Left ventricle myocardium inferior (tissue), 1 donor: ENCODE results near the gene HOXD8. TPM values are rescaled to one million over a fixed set of nuclear protein-coding genes. Genes with fewer than 3 reads are reported as not detected.

Experiments used
- DNase-seq: peaks from one replicate; pipeline ENCODE4 v3.0.0-alpha.2; 2020
- H3K27ac ChIP-seq: fragments of 200-600 bp; replicated peaks from 2 replicates; pipeline ENCODE4 v1.8.0; 2021
- H3K27me3 ChIP-seq: fragments of 200-600 bp; 2 replicates; pipeline ENCODE4 v1.8.0; 2021; ENCODE audit warnings: low read depth
- H3K36me3 ChIP-seq: fragments of 200-600 bp; 2 replicates; pipeline ENCODE4 v1.8.0; 2021
- H3K4me1 ChIP-seq: fragments of 200-600 bp; 2 replicates; pipeline ENCODE4 v1.8.0; 2021
- H3K4me3 ChIP-seq: fragments of 200-600 bp; 2 replicates; pipeline ENCODE4 v1.8.0; 2021; ENCODE audit warnings: mild to moderate bottlenecking, moderate library complexity
- H3K9me3 ChIP-seq: fragments of 200-600 bp; replicated peaks from 2 replicates; pipeline ENCODE4 v1.8.0; 2021
- intact Hi-C: fragments of 100-400 bp; cut with micrococcal nuclease; formaldehyde crosslinking; loops from one replicate; pipeline ENCODE4 v1.11.0; 2022
- total RNA-seq: library from RNA; stranded (reverse); fragmentation: NEBNext Ultra II Directional; extraction: Animal tissue kit (Norgen Biotek cat#: 25700); gene quantifications from one replicate; pipeline ENCODE4 v1.2.1, GENCODE V29; 2021
- TF ChIP-seq, protein P1 (sequence below): fragments of 200-600 bp; IDR thresholded peaks from 2 replicates; pipeline ENCODE4 v1.8.0; 2021; ENCODE audit warnings: antibody characterized with exemption, mild to moderate bottlenecking, borderline replicate concordance
- donor health status: DM: no; HTN: yes; CAD: no; lungs with severe emphysema.

HOXD8 gene
- total RNA-seq, 1 donor from 2014 or later = 0.14 TPM

DNA sequence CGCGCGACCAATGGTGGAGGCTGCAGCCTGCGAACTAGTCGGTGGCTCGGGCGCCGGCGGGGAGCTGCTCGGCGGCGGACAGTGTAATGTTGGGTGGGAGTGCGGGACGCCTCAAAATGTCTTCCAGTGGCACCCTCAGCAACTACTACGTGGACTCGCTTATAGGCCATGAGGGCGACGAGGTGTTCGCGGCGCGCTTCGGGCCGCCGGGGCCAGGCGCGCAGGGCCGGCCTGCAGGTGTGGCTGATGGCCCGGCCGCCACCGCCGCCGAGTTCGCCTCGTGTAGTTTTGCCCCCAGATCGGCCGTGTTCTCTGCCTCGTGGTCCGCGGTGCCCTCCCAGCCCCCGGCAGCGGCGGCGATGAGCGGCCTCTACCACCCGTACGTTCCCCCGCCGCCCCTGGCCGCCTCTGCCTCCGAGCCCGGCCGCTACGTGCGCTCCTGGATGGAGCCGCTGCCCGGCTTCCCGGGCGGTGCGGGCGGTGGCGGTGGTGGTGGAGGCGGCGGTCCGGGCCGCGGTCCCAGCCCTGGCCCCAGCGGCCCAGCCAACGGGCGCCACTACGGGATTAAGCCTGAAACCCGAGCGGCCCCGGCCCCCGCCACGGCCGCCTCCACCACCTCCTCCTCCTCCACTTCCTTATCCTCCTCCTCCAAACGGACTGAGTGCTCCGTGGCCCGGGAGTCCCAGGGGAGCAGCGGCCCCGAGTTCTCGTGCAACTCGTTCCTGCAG, 6.7 kb upstream of the HOXD8 start, which contains the start of gene HOXD9:
TSS of gene HOXD9 (plus strand) at position 37 of the 728 bp plus-strand sequence. CDS start at position 87, 50 bp downstream.
- no peaks in the 10 kb centered on the region for H3K9me3 ChIP-seq
- DNase-seq = no peak
- H3K27ac ChIP-seq = no peak within 1 kb of the TSS
- intact Hi-C loops = no loop called here
- H3K4me1 ChIP-seq = peaks cover 24% of the 10 kb centered on the region
- H3K27me3 ChIP-seq = peaks cover 99% of the 10 kb centered on the region
- peak within 1 kb of the TSS; percentile 61 for H3K4me3 ChIP-seq
- TF ChIP-seq, protein P1, sequence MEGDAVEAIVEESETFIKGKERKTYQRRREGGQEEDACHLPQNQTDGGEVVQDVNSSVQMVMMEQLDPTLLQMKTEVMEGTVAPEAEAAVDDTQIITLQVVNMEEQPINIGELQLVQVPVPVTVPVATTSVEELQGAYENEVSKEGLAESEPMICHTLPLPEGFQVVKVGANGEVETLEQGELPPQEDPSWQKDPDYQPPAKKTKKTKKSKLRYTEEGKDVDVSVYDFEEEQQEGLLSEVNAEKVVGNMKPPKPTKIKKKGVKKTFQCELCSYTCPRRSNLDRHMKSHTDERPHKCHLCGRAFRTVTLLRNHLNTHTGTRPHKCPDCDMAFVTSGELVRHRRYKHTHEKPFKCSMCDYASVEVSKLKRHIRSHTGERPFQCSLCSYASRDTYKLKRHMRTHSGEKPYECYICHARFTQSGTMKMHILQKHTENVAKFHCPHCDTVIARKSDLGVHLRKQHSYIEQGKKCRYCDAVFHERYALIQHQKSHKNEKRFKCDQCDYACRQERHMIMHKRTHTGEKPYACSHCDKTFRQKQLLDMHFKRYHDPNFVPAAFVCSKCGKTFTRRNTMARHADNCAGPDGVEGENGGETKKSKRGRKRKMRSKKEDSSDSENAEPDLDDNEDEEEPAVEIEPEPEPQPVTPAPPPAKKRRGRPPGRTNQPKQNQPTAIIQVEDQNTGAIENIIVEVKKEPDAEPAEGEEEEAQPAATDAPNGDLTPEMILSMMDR = no peak
- H3K36me3 ChIP-seq = no peaks in the 10 kb centered on the region

DNA sequence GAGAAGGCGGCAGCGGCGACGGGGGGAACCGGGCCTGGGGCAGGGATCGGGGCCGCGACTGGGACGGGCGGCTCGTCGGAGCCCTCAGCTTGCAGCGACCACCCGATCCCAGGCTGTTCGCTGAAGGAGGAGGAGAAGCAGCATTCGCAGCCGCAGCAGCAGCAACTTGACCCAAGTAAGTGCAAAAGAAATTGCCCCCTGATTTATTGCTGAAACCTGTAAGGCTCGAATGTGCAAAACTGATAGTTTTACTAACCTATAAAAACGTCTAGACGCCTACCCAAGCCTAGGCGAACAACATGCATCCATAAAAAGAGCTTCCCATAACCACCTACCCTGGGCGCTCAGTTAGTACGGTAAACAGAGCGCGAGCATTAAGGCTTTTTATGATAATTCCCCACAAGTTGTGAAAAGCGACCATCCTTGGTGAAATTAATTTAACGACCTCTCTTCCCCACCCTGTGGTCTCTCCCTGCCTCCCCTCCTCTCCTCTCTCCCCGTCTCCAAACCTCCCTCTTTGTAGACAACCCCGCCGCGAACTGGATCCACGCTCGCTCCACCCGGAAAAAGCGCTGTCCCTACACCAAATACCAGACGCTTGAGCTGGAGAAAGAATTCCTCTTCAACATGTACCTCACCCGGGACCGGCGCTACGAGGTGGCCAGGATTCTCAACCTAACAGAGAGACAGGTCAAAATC, 5.9 kb upstream of the HOXD8 start:
- TF ChIP-seq, protein P1 = no peak
- H3K27me3 ChIP-seq = peaks cover 99% of the 10 kb centered on the region
- peaks cover 26% of the 10 kb centered on the region for H3K4me1 ChIP-seq
- no peaks in the 10 kb centered on the region for H3K9me3 ChIP-seq
- intact Hi-C loops = no loop called here
- no peaks in the 10 kb centered on the region for H3K36me3 ChIP-seq
- peak overlapping the region; percentile 61 for H3K4me3 ChIP-seq
- no peak for DNase-seq
- H3K27ac ChIP-seq = no peak overlapping the region

DNA sequence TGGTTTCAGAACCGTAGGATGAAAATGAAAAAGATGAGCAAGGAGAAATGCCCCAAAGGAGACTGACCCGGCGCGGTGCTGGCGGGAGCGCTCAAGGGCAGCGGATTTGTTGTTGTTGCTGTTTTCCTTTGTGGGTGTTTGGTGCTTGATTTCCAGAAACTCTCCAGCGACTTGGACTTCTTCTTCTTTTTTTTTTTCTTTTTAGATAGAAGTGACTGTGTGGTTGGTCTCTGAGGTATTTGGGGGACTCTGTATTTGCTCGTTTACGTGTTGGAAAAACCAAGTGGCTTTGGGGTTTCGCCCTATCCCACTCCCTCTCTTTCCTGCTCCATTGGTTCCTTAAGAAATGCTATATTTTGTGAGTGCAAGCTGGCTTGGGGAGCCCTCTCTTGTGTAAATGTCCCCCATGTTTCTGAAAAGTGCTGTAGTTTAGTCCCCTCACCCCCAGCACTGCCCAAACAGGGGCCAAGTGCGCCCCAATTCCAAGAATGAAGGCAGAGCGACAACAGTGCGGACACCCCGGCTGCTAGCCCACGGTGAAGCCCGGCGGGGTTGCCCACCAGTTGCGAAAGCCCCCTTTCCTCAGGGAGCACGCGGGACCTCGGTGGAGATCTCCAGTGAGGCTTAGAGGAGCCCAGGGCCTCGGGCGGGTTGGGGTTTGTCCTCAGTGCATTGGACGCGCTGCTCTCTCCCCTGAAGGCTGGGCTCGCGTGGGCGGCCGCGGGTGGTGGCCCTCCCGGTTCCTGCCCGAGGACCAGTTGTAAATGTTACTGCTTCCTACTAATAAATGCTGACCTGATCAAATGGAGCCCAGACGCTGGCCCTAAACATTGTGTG, 5.2 kb upstream of the HOXD8 start:
- peak overlapping the region; percentile 61 for H3K4me3 ChIP-seq

DNA sequence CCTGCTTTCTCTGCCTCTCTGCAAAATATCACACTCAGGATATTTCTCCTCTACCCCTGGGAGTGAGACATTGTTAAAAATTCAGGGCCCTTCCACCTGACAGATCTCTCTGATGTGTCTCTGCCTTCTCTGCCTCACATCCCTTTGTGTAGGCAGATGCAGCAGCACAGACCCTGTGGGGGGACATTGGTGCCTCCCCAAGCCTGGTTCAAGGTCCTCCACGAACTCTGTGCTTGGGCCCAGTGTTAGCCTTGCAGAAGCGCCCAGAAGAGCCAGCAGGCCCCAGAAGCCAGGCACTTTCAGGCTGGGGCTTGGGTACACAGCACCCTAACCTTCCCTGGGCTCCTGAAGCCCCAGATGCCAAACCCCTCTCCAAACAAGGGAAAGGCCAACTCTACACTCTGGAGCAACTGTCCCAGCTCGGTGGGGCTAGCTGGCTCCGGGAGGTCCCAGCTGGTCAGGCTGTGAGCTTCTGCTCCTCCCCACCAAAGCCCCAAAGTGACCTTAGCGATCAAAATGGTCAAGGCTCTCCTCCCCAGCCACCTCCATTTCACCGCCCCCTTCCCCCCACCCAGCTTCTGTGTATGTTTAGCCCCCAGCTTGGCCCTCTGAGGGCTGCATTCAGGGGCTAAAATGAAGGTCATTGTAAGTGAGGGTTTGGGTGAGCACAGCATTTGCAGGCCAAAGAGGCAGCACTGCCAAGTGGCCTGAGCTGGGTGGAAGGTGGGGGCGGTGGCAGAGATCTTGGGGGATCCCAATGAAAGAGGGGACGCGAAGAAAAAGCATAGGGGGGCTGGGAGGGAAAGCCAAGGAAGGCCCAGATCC, 4.3 kb upstream of the HOXD8 start:
- no peaks in the 10 kb centered on the region for H3K9me3 ChIP-seq
- TF ChIP-seq, protein P1 = no peak
- H3K4me3 ChIP-seq = no peak overlapping the region
- peaks cover 39% of the 10 kb centered on the region for H3K4me1 ChIP-seq
- intact Hi-C loops = no loop called here
- H3K27me3 ChIP-seq = peaks cover 99% of the 10 kb centered on the region
- no peak overlapping the region for H3K27ac ChIP-seq
- no peak for DNase-seq
- no peaks in the 10 kb centered on the region for H3K36me3 ChIP-seq

More for the DNA sequence above, 5.2 kb upstream of the HOXD8 start:
- peaks cover 99% of the 10 kb centered on the region for H3K27me3 ChIP-seq
- intact Hi-C loops = no loop called here
- H3K9me3 ChIP-seq = no peaks in the 10 kb centered on the region
- no peak overlapping the region for H3K27ac ChIP-seq
- TF ChIP-seq, protein P1 = no peak
- DNase-seq = no peak
- H3K4me1 ChIP-seq = peaks cover 34% of the 10 kb centered on the region
- H3K36me3 ChIP-seq = no peaks in the 10 kb centered on the region

DNA sequence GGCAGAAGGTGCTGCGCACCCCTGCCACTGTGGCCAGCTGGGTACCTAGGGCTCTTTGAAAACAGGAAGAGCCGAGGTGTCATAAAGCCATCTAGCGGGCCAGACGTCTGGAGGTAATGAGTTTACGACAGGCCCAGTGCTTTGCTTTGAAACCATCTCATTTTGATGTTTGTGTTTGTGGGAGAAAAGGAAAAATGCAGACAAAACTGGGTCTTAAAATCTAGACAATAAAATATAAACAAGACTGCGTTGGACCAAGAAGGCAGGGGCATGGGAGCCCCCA, 3.8 kb upstream of the HOXD8 start:
- no peak for DNase-seq
- Histone ChIP-seq H3K27me3 (peaks cover 99% of the 10 kb centered on the region), H3K27ac (no peak overlapping the region), H3K4me3 (no peak overlapping the region), H3K9me3 (no peaks in the 10 kb centered on the region), H3K36me3 (no peaks in the 10 kb centered on the region), H3K4me1 (peaks cover 45% of the 10 kb centered on the region)
- TF ChIP-seq, protein P1 = no peak
- intact Hi-C loops = no loop called here
